Keratinocyte (primary cell): ENCODE measurements around the gene ARHGAP40. TPM values are rescaled to one million over a fixed set of nuclear protein-coding genes. Genes with fewer than 3 reads are reported as not detected.

Experiments
- DNase-seq: peaks from one replicate; pipeline ENCODE4 v3.0.0-alpha.2; 2011; ENCODE audit warnings: low read depth, missing footprints, low spot score
- FAIRE-seq: peaks from 2 replicates; lab custom pipeline; 2011; peaks lifted over from hg19 to GRCh38; lab: Jason Lieb, UNC
- H2AFZ ChIP-seq: 2 replicates; pipeline ENCODE4 v1.6.0; 2012; ENCODE audit warnings: low read length, control low read depth, inconsistent platforms; ENCODE audit not compliant: control insufficient read depth
- H3K27ac ChIP-seq: 2 replicates; pipeline ENCODE4 v1.5.1; 2011; ENCODE audit warnings: low read length; ENCODE audit not compliant: control insufficient read depth, insufficient read depth
- H3K27me3 ChIP-seq: 3 replicates; pipeline ENCODE4 v1.6.0; 2011; ENCODE audit warnings: low read length; ENCODE audit not compliant: control insufficient read depth, insufficient read depth; ENCODE audit errors: extremely low read depth
- H3K36me3 ChIP-seq, 2 experiments: 2 replicates in 1 of 2; 3 replicates in 1 of 2; pipeline ENCODE4 v1.5.1; 2011; ENCODE audit warnings: low read length in 2 of 2, mild to moderate bottlenecking in 1 of 2; ENCODE audit not compliant: control insufficient read depth in 2 of 2, insufficient read depth in 2 of 2; ENCODE audit errors: extremely low read depth in 1 of 2
- H3K4me1 ChIP-seq: 3 replicates; pipeline ENCODE4 v1.5.1; 2011; ENCODE audit warnings: low read length; ENCODE audit not compliant: control insufficient read depth, insufficient read depth; ENCODE audit errors: extremely low read depth
- H3K4me2 ChIP-seq: 3 replicates; pipeline ENCODE4 v1.6.0; 2011; ENCODE audit warnings: low read depth, low read length; ENCODE audit not compliant: control insufficient read depth, insufficient read depth; ENCODE audit errors: extremely low read depth
- H3K4me3 ChIP-seq, 3 experiments: fragments of 200-600 bp in 1 of 3; sonication (generic) in 1 of 3; 2 replicates in 2 of 3; 3 replicates in 1 of 3; pipeline ENCODE4 v1.5.1; 2011 to 2016; ENCODE audit warnings: low read length in 3 of 3, mild to moderate bottlenecking in 3 of 3, control low read depth in 2 of 3, inconsistent platforms in 1 of 3, low read depth in 1 of 3, mixed read lengths in 1 of 3, mixed run types in 1 of 3, moderate library complexity in 1 of 3; ENCODE audit not compliant: control insufficient read depth in 2 of 3, insufficient read depth in 2 of 3; ENCODE audit errors: extremely low read depth in 1 of 3
- H3K79me2 ChIP-seq: 2 replicates; pipeline ENCODE4 v1.6.0; 2012; ENCODE audit warnings: low read length; ENCODE audit not compliant: control insufficient read depth, insufficient read depth
- H3K9ac ChIP-seq: 3 replicates; pipeline ENCODE4 v1.6.0; 2011; ENCODE audit warnings: low read length; ENCODE audit not compliant: control insufficient read depth, insufficient read depth; ENCODE audit errors: extremely low read depth
- H3K9me1 ChIP-seq: 3 replicates; pipeline ENCODE4 v1.6.0; 2011; ENCODE audit warnings: low read length; ENCODE audit not compliant: control insufficient read depth, insufficient read depth; ENCODE audit errors: extremely low read depth
- H3K9me3 ChIP-seq: 2 replicates; pipeline ENCODE4 v1.5.1; 2012; ENCODE audit warnings: low read depth, low read length; ENCODE audit not compliant: control insufficient read depth
- H4K20me1 ChIP-seq: 3 replicates; pipeline ENCODE4 v1.6.0; 2011; ENCODE audit warnings: low read length; ENCODE audit not compliant: control insufficient read depth, insufficient read depth; ENCODE audit errors: extremely low read depth
- CTCF ChIP-seq, 3 experiments: IDR thresholded peaks in 1 of 3; conservative IDR thresholded peaks in 1 of 3; optimal IDR thresholded peaks in 1 of 3; 2 replicates in 2 of 3; 3 replicates in 1 of 3; pipeline versions ENCODE3 to v1.5.1; 2011; ENCODE audit warnings: low read length in 3 of 3, mild to moderate bottlenecking in 3 of 3, moderate library complexity in 2 of 3, control low read depth in 1 of 3, inconsistent platforms in 1 of 3; ENCODE audit not compliant: insufficient read depth in 2 of 3; ENCODE audit errors: extremely low read depth in 1 of 3
- EZH2 ChIP-seq: IDR thresholded peaks from one replicate; pipeline ENCODE4 v1.6.1; 2012; ENCODE audit warnings: inconsistent platforms, mild to moderate bottlenecking, low read length, moderate library complexity
- dilution Hi-C: fragments of 300-500 bp; cut with MboI; formaldehyde crosslinking; loops from one replicate; pipeline ENCODE4 v1.7.0; 2020; ENCODE audit warnings: low sequenced_read_pairs; ENCODE audit not compliant: extremely low pct_ligation_motif_present
- polyA plus RNA-seq, 5 experiments: library from polyadenylated mRNA; depleted of rRNA in 3 of 5; stranded (reverse) in 3 of 5; stranded (forward) in 1 of 5; unstranded in 1 of 5; fragments of >200 nt; gene quantifications; 1 replicate in 1 of 5; 2 replicates in 3 of 5; 3 replicates in 1 of 5; pipeline versions ENCODE4 v1.2.1 to v1.2.3, GENCODE V29; 2011 to 2012; ENCODE audit warnings: missing spikeins in 2 of 5, low read depth in 1 of 5, low replicate concordance in 1 of 5

The ARHGAP40 gene
- polyA plus RNA-seq, 1 donor (not counting 4 experiments of a cell fraction or from before 2014, with no cell fraction given) = 1.0 TPM

GRCh38 chr20:38624084-38624483, 22.5 kb downstream of the ARHGAP40 start:
- H2AFZ ChIP-seq = no peak overlapping the region
- no peaks in the 10 kb centered on the region for H3K9me3 ChIP-seq
- H3K27me3 ChIP-seq = peaks cover 5% of the 10 kb centered on the region
- H3K27ac ChIP-seq = no peak overlapping the region
- H3K36me3 ChIP-seq = no peaks in the 10 kb centered on the region
- FAIRE-seq (no peak), DNase-seq (no peak)
- TF ChIP-seq EZH2 (no peak), CTCF (optimal IDR thresholded peaks at IDR 0.05 in 1 of 3, IDR thresholded peaks at IDR 0.05 in 1 of 3, conservative IDR thresholded peaks at IDR 0.05 in 1 of 3; ENCODE audit: extremely low read depth in 1 of 3, insufficient read depth in 2 of 3, low read length in 3 of 3) (no peak)
- no peaks in the 10 kb centered on the region for H3K79me2 ChIP-seq
- no peaks in the 10 kb centered on the region for H4K20me1 ChIP-seq
- no peak overlapping the region for H3K9ac ChIP-seq
- H3K9me1 ChIP-seq = no peaks in the 10 kb centered on the region
- H3K4me3 ChIP-seq = no peak overlapping the region
- dilution Hi-C loops = no loop called here
- H3K4me2 ChIP-seq = no peak overlapping the region
- H3K4me1 ChIP-seq = no peaks in the 10 kb centered on the region

GRCh38 chr20:38625896-38626295, 24.3 kb downstream of the ARHGAP40 start:
- no peak for TF ChIP-seq CTCF (optimal IDR thresholded peaks at IDR 0.05 in 1 of 3, IDR thresholded peaks at IDR 0.05 in 1 of 3, conservative IDR thresholded peaks at IDR 0.05 in 1 of 3; ENCODE audit: extremely low read depth in 1 of 3, insufficient read depth in 2 of 3, low read length in 3 of 3)
- TF ChIP-seq EZH2 = no peak
- Histone ChIP-seq H3K4me2 (no peak overlapping the region), H3K9me1 (no peaks in the 10 kb centered on the region), H3K79me2 (no peaks in the 10 kb centered on the region), H3K27me3 (no peaks in the 10 kb centered on the region), H3K27ac (no peak overlapping the region), H3K36me3 (no peaks in the 10 kb centered on the region), H3K9ac (no peak overlapping the region), H3K4me1 (no peaks in the 10 kb centered on the region), H2AFZ (no peak overlapping the region), H3K4me3 (no peak overlapping the region), H4K20me1 (no peaks in the 10 kb centered on the region), H3K9me3 (no peaks in the 10 kb centered on the region)
- dilution Hi-C loops = no loop called here
- FAIRE-seq (peak; percentile 44), DNase-seq (no peak)
